GM12878 (cell line): ENCODE data around the gene SLC15A4. TPM values are rescaled to one million over a fixed set of nuclear protein-coding genes. Genes with fewer than 3 reads are reported as not detected.

Source experiments
- ATAC-seq: fragments of 200-7000 bp; cut with Tn5 transposase; 3 replicates; pipeline ENCODE4 v1.9.1; 2020; ENCODE audit warnings: mild to moderate bottlenecking, moderate library complexity
- BruUV-seq: library from RNA; stranded (reverse); fragments of 400-500 nt; replicated peaks from 2 replicates; lab custom pipeline; 2021; lab: Mats Ljungman, UMichigan
- CTCF ChIA-PET: fragments of 300-600 bp; sonication (Branson Sonifier 250); formaldehyde crosslinking; extraction: SDS; loops from one replicate; lab custom pipeline; 2021; ENCODE audit warnings: inconsistent platforms; lab: Yijun Ruan, JAX
- POLR2A ChIA-PET: fragments of 350-600 bp; formaldehyde crosslinking; extraction: SDS; loops from one replicate; lab custom pipeline; 2021; ENCODE audit warnings: inconsistent platforms; lab: Charles Lee
- RAD21 ChIA-PET: fragments of 300-600 bp; sonication (Branson Sonifier 250); formaldehyde crosslinking; loops from one replicate; lab custom pipeline; 2023; ENCODE audit warnings: antibody characterized with exemption; ENCODE audit not compliant: unreplicated experiment; lab: Charles Lee
- SMC1A ChIA-PET: fragments of 300-600 bp; sonication (Branson Sonifier 250); formaldehyde crosslinking; loops from one replicate; lab custom pipeline; 2023; ENCODE audit not compliant: unreplicated experiment, uncharacterized antibody; lab: Charles Lee
- DNase-seq: peaks from one replicate; pipeline ENCODE4 v3.0.0-alpha.2; 2011; ENCODE audit warnings: low read depth, low spot score
- FAIRE-seq: peaks from 3 replicates; lab custom pipeline; 2011; peaks lifted over from hg19 to GRCh38; lab: Jason Lieb, UNC
- H2AFZ ChIP-seq: 2 replicates; pipeline ENCODE4 v1.6.0; 2011; ENCODE audit warnings: low read depth, low read length, control low read depth; ENCODE audit not compliant: control insufficient read depth
- H3K27ac ChIP-seq: 2 replicates; pipeline ENCODE4 v1.5.1; 2011; ENCODE audit warnings: control low read depth; ENCODE audit not compliant: control insufficient read depth, insufficient read depth
- H3K27me3 ChIP-seq, 2 experiments: replicated peaks in 1 of 2; 2 replicates each; pipeline versions ENCODE4 v1.6.0 to v1.6.1; 2011; ENCODE audit warnings: low read length in 1 of 2; ENCODE audit not compliant: control insufficient read depth in 2 of 2, insufficient read depth in 2 of 2
- H3K36me3 ChIP-seq, 2 experiments: 2 replicates each; pipeline ENCODE4 v1.5.1; 2011; ENCODE audit warnings: low read length in 1 of 2; ENCODE audit not compliant: control insufficient read depth in 2 of 2, insufficient read depth in 2 of 2
- H3K4me1 ChIP-seq: 2 replicates; pipeline ENCODE4 v1.6.1; 2011; ENCODE audit warnings: mild to moderate bottlenecking, low read length, moderate library complexity, mixed read lengths; ENCODE audit not compliant: control insufficient read depth, insufficient read depth
- H3K4me2 ChIP-seq: 2 replicates; pipeline ENCODE4 v1.6.0; 2011; ENCODE audit warnings: control low read depth; ENCODE audit not compliant: control insufficient read depth, insufficient read depth
- H3K4me3 ChIP-seq: fragments of 200-600 bp; sonication (generic); 2 replicates; pipeline ENCODE4 v1.5.1; 2016
- H3K79me2 ChIP-seq: 2 replicates; pipeline ENCODE4 v1.6.0; 2011; ENCODE audit warnings: low read length; ENCODE audit not compliant: control insufficient read depth, insufficient read depth
- H3K9ac ChIP-seq: 2 replicates; pipeline ENCODE4 v1.8.0; 2011; ENCODE audit warnings: low read length, control low read depth, mixed read lengths; ENCODE audit not compliant: control insufficient read depth, insufficient read depth
- H3K9me3 ChIP-seq: replicated peaks from 3 replicates; pipeline ENCODE4 v1.5.1; 2011; ENCODE audit warnings: mild to moderate bottlenecking, low read length; ENCODE audit not compliant: control insufficient read depth, insufficient read depth
- H4K20me1 ChIP-seq: 2 replicates; pipeline ENCODE4 v1.6.0; 2011; ENCODE audit not compliant: control insufficient read depth, insufficient read depth
- ATF7 ChIP-seq: fragments of 450-650 bp; IDR thresholded peaks from 2 replicates; pipeline ENCODE4 v1.6.1; 2016; ENCODE audit warnings: low read depth, mild to moderate bottlenecking
- BHLHE40 ChIP-seq, 2 experiments: fragments of 450-650 bp in 1 of 2; IDR thresholded peaks; 2 replicates each; pipeline ENCODE4 v1.6.1; 2011 to 2017; ENCODE audit warnings: low read depth in 2 of 2, borderline replicate concordance in 1 of 2, improper control_type of control experiment in 1 of 2, low read length in 1 of 2, mild to moderate bottlenecking in 1 of 2
- CREB1 ChIP-seq: IDR thresholded peaks from 2 replicates; pipeline ENCODE4 v1.6.1; 2012; ENCODE audit warnings: low read depth, mild to moderate bottlenecking, inconsistent platforms
- CREM ChIP-seq: IDR thresholded peaks from 2 replicates; pipeline ENCODE4 v1.6.1; 2014; ENCODE audit warnings: antibody characterized with exemption, low read depth
- EP300 ChIP-seq, 2 experiments: fragments of 150-350 bp in 1 of 2; IDR thresholded peaks; 2 replicates each; pipeline ENCODE4 v1.6.1; 2011 to 2012; ENCODE audit warnings: low read depth in 2 of 2, low read length in 2 of 2, borderline replicate concordance in 1 of 2, improper control_type of control experiment in 1 of 2, inconsistent platforms in 1 of 2; ENCODE audit not compliant: control insufficient read depth in 1 of 2
- HDGF ChIP-seq: fragments of 450-650 bp; IDR thresholded peaks from 2 replicates; pipeline ENCODE4 v1.6.1; 2016; ENCODE audit warnings: antibody characterized with exemption
- IKZF2 ChIP-seq, 2 experiments: fragments of 450-650 bp; IDR thresholded peaks; 2 replicates each; pipeline ENCODE4 v1.6.1; 2017; ENCODE audit warnings: mild to moderate bottlenecking in 2 of 2, moderate library complexity in 2 of 2
- SPI1 ChIP-seq: IDR thresholded peaks from 2 replicates; pipeline ENCODE4 v1.6.1; 2011; ENCODE audit warnings: low read depth, mild to moderate bottlenecking, low read length, moderate library complexity, borderline replicate concordance; ENCODE audit not compliant: insufficient read depth
- ZNF384 ChIP-seq: IDR thresholded peaks from 2 replicates; pipeline ENCODE4 v1.6.1; 2012; ENCODE audit warnings: low read depth, mild to moderate bottlenecking, low read length, improper control_type of control experiment, borderline replicate concordance
- WGBS: methylation state at CpG from one replicate; pipeline ENCODE4 v1.1.6; 2016; ENCODE audit warnings: low lambda C conversion rate; ENCODE audit not compliant: insufficient replicate concordance, insufficient coverage; ENCODE audit errors: missing lambda C conversion rate; 5-methylcytosine and 5-hydroxymethylcytosine counted together
- in situ Hi-C: fragments of 300-500 bp; cut with MboI; formaldehyde crosslinking; loops from 9 replicates; pipeline ENCODE4 v1.14.3; 2018; ENCODE audit warnings: mixed read lengths
- intact Hi-C: fragments of 100-400 bp; cut with micrococcal nuclease; formaldehyde crosslinking; loops from one replicate; pipeline ENCODE4 v1.14.2; 2022; ENCODE audit not compliant: unreplicated experiment
- polyA plus RNA-seq, 11 experiments: library from polyadenylated mRNA; depleted of rRNA in 4 of 11; unstranded in 6 of 11; stranded (reverse) in 5 of 11; fragments of >200 nt; fragmentation: Nextera tagmentation in 4 of 11; fragmentation: Illumina TruSeq in 1 of 11; extraction: Ambion mirVana in 4 of 11; extraction: Trizol in 1 of 11; gene quantifications; 1 replicate in 1 of 11; 2 replicates in 10 of 11; pipeline versions ENCODE4 v1.2.1 to v1.2.3, GENCODE V29; 2011 to 2016; ENCODE audit warnings: inconsistent platforms in 2 of 11, missing spikeins in 2 of 11, low read depth in 1 of 11
- total RNA-seq, 4 experiments: library from RNA; depleted of rRNA in 3 of 4; stranded (reverse); fragments of >200 nt in 3 of 4; fragmentation: Illumina TruSeq in 1 of 4; extraction: Trizol in 1 of 4; gene quantifications; 2 replicates each; pipeline versions ENCODE4 v1.2.1 to v1.2.3, GENCODE V29; 2013 to 2021

Gene SLC15A4
- total and polyA plus RNA-seq, 10 of the 15 experiments (the other 5 are each of a cell fraction or from before 2014, with no cell fraction given): 12.7 to 257 (median 36.6) TPM

GRCh38 chr12:128783129-128783574 is 40.6 kb downstream of the SLC15A4 start:
- Histone ChIP-seq H3K9ac (peak overlapping the region; percentile 40; the same call in 1 of the 2 replicates), H3K27ac (peak overlapping the region; percentile 47; the same call in 1 of the 2 replicates), H3K4me3 (no peak overlapping the region; the same call in 1 of the 2 replicates), H3K36me3 (no peaks in the 10 kb centered on the region), H2AFZ (peak overlapping the region; percentile 53), H3K9me3 (no peaks in the 10 kb centered on the region; the same call in 2 of the 3 replicates), H3K4me2 (peak overlapping the region; percentile 88), H3K4me1 (no peaks in the 10 kb centered on the region; the same call in none of the 2 replicates), H4K20me1 (no peaks in the 10 kb centered on the region), H3K79me2 (no peaks in the 10 kb centered on the region), H3K27me3 (no peaks in the 10 kb centered on the region)
- ChIA-PET SMC1A (interaction anchor here (0.8 to 4.4 kb wide), 20 partner anchors 10 to 409 kb away, joined by 3 to 67 read pairs (median 6); partner anchors contain the start of gene SLC15A4), CTCF (interaction anchor here (0.6 to 4.1 kb wide), 18 partner anchors 10 to 1231 kb away, joined by 3 to 105 read pairs (median 4); no protein-coding TSS in a partner anchor), RAD21 (interaction anchor here (0.6 to 4.5 kb wide), 19 partner anchors 9 to 256 kb away, joined by 3 to 51 read pairs (median 7); partner anchors contain the start of gene SLC15A4), POLR2A (interaction anchor here (0.6 to 2.4 kb wide), 11 partner anchors 11 to 128 kb away, joined by 3 to 11 read pairs (median 5); no protein-coding TSS in a partner anchor)
- peak; percentile 83 for ATAC-seq
- FAIRE-seq: peak; percentile 41
- 24% methylated on average over 8 of the region's 8 CpGs for WGBS
- DNase-seq: no peak
- BruUV-seq: no TSS peak
- intact Hi-C loops: loop anchor here (2.0 to 5.0 kb wide), 2 partner anchors 38 to 184 kb away; no protein-coding TSS in a partner anchor
- in situ Hi-C loops: no loop called here
- TF ChIP-seq CREM (peak; percentile 21; the same call in 1 of the 2 replicates), HDGF (no peak; the same call in 1 of the 2 replicates), BHLHE40 (IDR thresholded peaks at IDR 0.05; ENCODE audit: borderline replicate concordance in 1 of 2, low read depth in 2 of 2, low read length in 1 of 2) (peak in 1 of 2 experiments; percentile 16; a peak in 1 of 4 replicates), ZNF384 (0 out of 2 replicates have a peak, but pooled peaks have one; percentile 25), SPI1 (peak; percentile 19; the same call in 1 of the 2 replicates), CREB1 (peak; percentile 50; the same call in 1 of the 2 replicates), IKZF2 (IDR thresholded peaks at IDR 0.05) (peak in 1 of 2 experiments; percentile 30; a peak in 2 of 4 replicates), ATF7 (peak; percentile 78; the same call in 1 of the 2 replicates), EP300 (IDR thresholded peaks at IDR 0.05; ENCODE audit: borderline replicate concordance in 1 of 2, control insufficient read depth in 1 of 2, low read depth in 2 of 2, low read length in 2 of 2) (no peak)
